Nephron progenitor cell (in vitro differentiated cells): ENCODE data around the gene LOXL3.

Source experiments
- DNase-seq: peaks from one replicate; pipeline ENCODE4 v3.0.0; 2021
- H3K27ac Mint-ChIP-seq: 2 replicates; pipeline ENCODE4 v1.8.0; 2021; ENCODE audit warnings: mild to moderate bottlenecking, moderate library complexity, mixed read lengths
- H3K27me3 Mint-ChIP-seq: 2 replicates; pipeline ENCODE4 v1.8.0; 2021; ENCODE audit warnings: mild to moderate bottlenecking, low read depth, mixed read lengths; ENCODE audit not compliant: poor library complexity
- H3K36me3 Mint-ChIP-seq: 2 replicates; pipeline ENCODE4 v1.8.0; 2021; ENCODE audit warnings: low read depth, mixed read lengths
- H3K4me1 Mint-ChIP-seq: 2 replicates; pipeline ENCODE4 v1.8.0; 2021; ENCODE audit warnings: mixed read lengths
- H3K4me3 Mint-ChIP-seq: 2 replicates; pipeline ENCODE4 v1.8.0; 2021; ENCODE audit warnings: mild to moderate bottlenecking, moderate library complexity, mixed read lengths
- H3K9me3 Mint-ChIP-seq: 2 replicates; pipeline ENCODE4 v1.8.0; 2021; ENCODE audit warnings: mild to moderate bottlenecking, moderate library complexity, mixed read lengths
- CTCF ChIP-seq: fragments of 200-600 bp; sonication (generic); IDR thresholded peaks from 2 replicates; pipeline ENCODE4 v1.5.0; 2021; ENCODE audit warnings: antibody characterized with exemption

Gene LOXL3

DNA sequence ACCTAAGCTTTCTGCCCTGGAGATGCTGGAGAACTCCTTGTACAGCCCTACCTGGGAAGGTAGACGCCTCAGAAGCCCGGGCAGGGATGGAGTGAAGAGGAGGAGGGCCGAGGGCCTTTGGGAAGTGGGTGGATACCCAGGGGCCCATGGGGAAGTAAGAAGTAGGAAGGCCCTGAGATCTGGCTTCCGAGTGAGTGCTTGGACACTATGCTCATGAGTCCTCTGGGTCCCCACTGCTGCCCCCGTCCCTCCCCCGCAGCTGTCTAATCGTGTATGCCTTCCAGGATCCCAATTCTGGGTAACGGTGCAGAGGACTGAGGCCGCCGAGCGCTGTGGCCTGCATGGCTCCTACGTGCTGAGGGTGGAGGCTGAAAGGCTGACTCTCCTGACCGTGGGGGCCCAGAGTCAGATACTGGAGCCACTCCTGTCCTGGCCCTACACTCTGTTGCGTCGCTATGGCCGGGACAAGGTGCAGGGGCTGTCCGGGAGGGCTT is 1.9 kb upstream of the LOXL3 start:
- no peak for DNase-seq
- Mint-ChIP-seq H3K4me1 (peaks cover 41% of the 10 kb centered on the region), H3K9me3 (no peaks in the 10 kb centered on the region), H3K27me3 (peaks cover 75% of the 10 kb centered on the region), H3K36me3 (peaks cover 10% of the 10 kb centered on the region), H3K27ac (no peak overlapping the region), H3K4me3 (peak overlapping the region; percentile 91)
- no peak for TF ChIP-seq CTCF

DNA sequence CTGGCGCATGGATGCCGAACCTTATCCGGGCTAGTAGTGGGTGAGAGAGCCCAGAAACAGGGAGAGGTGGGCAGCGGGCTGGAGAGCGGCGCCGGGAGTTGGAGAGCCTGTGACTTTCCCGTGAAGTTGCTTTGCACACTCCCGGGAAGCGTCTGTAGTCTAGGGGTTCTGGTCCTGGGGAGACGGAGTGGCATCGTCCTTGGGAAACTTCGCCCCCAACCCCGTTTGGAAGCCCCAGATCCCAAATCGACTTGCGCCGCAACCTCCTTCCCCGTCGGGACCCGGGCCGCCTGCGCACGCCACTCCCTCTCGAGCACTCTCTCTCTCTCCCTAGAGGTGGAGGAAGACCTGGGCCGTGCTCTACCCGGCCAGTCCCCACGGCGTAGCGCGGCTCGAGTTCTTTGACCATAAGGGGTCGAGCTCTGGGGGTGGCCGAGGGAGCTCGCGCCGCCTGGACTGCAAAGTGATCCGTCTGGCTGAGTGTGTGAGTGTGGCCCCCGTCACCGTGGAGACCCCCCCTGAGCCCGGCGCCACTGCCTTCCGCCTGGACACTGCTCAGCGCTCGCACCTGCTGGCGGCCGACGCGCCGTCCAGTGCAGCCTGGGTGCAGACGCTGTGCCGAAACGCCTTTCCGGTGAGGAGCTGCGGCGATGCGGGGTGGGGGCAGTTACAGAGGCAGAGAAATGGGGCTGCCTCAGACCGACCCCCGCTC is 1.2 kb upstream of the LOXL3 start:
- Mint-ChIP-seq H3K36me3 (peaks cover 14% of the 10 kb centered on the region), H3K4me3 (peak overlapping the region; percentile 91), H3K27me3 (peaks cover 75% of the 10 kb centered on the region), H3K4me1 (peaks cover 42% of the 10 kb centered on the region), H3K9me3 (no peaks in the 10 kb centered on the region), H3K27ac (no peak overlapping the region)
- DNase-seq = peak; percentile 69
- TF ChIP-seq CTCF = no peak

DNA sequence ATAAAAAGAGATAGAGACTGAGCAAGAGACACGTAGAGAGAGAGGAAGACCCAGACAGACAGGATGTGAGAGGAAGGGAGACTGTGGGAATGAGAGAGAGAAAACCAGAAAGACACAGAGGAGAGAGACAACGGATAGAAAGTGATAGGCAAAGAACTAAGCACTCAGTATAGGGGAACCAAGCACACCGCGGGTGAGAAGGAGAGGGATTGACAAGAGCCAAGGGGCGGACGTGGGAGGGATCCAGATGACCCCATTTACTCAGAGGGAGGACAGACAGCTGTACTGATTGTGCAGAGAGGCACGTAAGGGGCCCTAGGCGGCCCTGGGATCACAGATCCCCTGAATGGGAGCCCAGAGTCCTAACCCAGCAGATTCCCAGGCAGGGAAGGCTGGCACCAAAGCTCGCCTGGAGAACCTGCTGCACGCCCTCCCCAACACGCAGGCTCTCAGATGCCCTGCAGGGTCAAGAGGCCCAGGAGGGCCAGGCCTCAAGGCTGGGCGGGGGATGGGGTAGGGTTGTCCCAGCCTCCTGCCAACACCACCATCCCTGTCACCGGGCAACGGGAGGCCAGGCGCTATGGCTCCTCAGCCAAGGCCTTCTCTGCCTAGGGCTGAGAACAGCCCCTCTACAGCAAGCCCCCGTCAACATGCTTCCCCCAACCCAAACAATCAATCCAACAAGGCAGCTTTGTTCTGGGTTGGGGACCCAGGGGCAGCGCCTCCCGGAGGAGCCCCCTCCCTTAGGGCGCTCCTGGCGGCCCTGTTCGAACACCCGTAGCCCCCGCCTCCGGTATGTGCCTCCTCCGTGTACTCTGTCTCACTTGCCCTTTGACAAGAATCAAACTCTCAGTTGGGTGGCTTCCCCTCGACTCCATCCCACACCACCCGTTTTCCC is 579 bp downstream of the LOXL3 start:
- DNase-seq = peak; percentile 47
- peak overlapping the region; percentile 92 for H3K4me3 Mint-ChIP-seq

DNA sequence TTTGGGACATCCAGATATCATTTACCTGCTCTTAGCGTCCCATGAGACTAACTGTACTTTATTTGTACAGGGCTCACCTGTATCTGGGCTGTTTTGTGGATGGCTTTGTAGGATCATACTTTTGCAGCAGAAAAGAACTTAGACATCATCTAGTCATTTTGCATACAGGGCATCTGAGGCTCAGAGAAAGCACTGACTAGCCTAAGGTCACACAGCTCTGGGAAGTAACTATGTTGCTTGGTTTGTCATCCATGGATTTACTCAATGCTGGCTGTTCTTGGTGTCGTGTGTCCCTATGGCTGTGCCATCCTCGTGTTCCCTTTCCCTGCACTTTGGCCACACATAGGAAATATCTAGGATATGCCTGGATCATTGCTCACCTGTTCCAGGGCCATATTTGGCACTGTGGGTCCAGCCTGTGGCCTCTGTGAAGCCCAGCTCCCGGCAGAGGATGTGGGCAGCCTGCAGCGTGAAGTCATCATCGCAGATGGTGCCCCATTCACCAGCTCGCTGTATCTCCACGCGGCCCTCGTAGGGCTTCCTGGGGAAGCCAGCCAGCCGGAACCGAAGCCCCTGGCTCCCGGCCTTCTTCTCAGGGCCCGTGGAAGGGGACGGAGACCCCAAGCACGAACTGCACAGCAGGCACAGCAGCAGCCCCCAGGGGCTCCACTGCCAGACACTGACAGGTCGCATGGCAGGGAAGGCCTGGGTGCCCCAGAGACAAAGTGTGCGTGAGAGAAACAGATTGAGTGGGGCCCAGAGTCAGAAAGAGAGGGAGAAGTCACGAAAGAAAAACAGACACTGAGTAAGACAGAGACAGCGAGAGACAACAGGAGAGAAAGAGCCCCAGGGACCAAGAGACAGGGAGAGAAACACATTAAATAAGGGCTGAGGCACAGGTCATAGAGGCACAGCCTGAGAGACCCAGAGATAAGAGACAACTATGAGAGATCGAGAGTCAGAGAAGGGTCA is 1.5 kb downstream of the LOXL3 start:
- Mint-ChIP-seq H3K4me1 (peaks cover 55% of the 10 kb centered on the region), H3K27me3 (peaks cover 62% of the 10 kb centered on the region), H3K36me3 (peaks cover 19% of the 10 kb centered on the region), H3K4me3 (peak overlapping the region; percentile 92), H3K27ac (peak overlapping the region; percentile 18), H3K9me3 (no peaks in the 10 kb centered on the region)
- peak; percentile 18 for DNase-seq
- TF ChIP-seq CTCF = no peak

More for the DNA sequence above, 579 bp downstream of the LOXL3 start:
- TF ChIP-seq CTCF = no peak
- Mint-ChIP-seq H3K4me1 (peaks cover 51% of the 10 kb centered on the region), H3K9me3 (no peaks in the 10 kb centered on the region), H3K27me3 (peaks cover 63% of the 10 kb centered on the region), H3K27ac (peak overlapping the region; percentile 87), H3K36me3 (peaks cover 19% of the 10 kb centered on the region)

- Mint-ChIP-seq H3K4me1 (peaks cover 55% of the 10 kb centered on the region), H3K9me3 (no peaks in the 10 kb centered on the region), H3K36me3 (peaks cover 19% of the 10 kb centered on the region), H3K27ac (no peak overlapping the region), H3K27me3 (peaks cover 62% of the 10 kb centered on the region), H3K4me3 (peak overlapping the region; percentile 10)
- no peak for DNase-seq
- no peak for TF ChIP-seq CTCF
Measured at GRCh38 chr2:74551530-74551929, 2.2 kb downstream of the LOXL3 start.
